Skeletal muscle cell (primary cell): ENCODE results near the gene C7orf25.
A peak's percentile ranks its signal among the peaks of the same experiment; 100 is the strongest.

ENCODE experiments used
- DNase-seq: peaks from one replicate; pipeline ENCODE4 v3.0.0-alpha.2; 2010; ENCODE audit warnings: low read depth
- H3K4me3 ChIP-seq: 2 replicates; pipeline ENCODE4 v1.5.1; 2011; ENCODE audit warnings: low read depth, mild to moderate bottlenecking, control low read depth, low read length, moderate library complexity

C7orf25 gene

DNA sequence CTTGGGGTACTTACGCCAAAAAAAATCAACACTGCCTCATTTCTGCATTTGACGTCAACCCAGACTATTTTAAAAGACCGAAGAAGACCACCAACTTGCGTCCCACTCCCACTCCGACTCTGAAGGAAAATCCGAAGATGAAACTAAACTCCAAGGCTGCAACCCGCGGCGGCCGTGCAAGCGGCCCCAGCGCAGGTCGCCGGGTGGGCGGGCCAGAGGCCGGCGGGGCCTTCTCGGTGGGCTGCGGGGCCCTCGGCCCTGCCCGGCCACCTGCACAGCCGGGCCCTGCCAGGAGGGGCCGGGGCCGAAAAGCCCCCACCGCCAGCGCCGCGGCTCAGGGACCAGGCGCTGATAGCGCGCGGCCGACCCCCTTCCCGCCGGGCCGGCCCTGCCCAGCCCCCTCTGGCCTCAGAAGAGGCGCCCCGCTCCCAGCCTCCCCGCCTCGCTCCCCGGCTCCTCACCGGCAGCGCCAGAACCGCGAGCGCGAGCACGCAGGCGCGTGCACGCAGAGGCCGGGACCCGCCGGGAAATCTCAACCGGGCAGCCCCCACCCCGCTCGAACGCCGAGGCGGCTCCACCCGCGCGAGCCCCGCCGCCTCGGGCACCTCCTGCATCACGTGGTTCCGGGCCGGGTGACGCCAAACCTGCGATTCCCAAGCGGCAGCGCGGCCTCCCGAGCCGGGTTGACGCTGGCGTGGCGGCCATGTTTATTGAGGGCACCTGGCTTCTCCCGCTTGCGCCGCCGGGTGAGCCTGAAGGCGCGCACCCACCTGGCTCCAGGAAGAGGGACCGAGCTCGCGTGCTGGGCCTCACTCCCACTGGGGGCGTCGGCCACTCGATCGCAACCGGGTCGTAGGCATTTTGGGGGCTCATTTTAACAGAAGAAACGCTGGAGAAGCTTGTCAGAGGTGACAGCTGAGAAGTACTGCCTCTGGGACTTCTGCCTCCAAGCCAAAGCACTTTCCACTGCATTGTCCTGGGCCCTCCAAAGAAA, at the start of gene C7orf25:
TSS of gene C7orf25 (minus strand) at position 617 of the 994 bp plus-strand sequence. CDS start 1,170 bp downstream, outside the sequence.
- peak within 1 kb of the TSS; percentile 65 for H3K4me3 ChIP-seq
- DNase-seq = peak; percentile 77

GRCh38 chr7:42961170-42961569, 49.3 kb upstream of the C7orf25 start:
- no peak for DNase-seq
- no peak overlapping the region for H3K4me3 ChIP-seq

GRCh38 chr7:42960762-42961161, 48.9 kb upstream of the C7orf25 start:
- no peak overlapping the region for H3K4me3 ChIP-seq
- no peak for DNase-seq

DNA sequence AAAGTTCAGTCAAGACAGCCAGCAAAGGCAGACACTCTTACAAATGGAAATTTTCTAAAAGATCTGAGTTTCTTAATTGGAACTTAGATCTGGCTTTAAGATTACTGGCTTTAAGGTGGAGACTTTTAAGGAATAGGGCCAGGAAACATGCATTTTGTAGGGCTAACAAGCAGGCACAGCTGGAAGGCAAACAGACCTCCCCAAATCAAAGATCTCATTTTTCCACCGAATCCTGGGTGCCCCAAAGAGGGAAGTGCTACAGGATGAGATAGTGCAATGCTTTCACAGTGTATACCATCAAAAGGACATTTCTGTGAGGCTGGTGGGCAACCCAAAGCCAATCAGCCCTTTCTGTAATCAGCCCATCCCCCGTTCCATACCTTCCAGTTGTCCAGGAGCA, 47.7 kb upstream of the C7orf25 start:
- no peak for DNase-seq
- H3K4me3 ChIP-seq = no peak overlapping the region

- H3K4me3 ChIP-seq = no peak overlapping the region
- no peak for DNase-seq
Measured at GRCh38 chr7:42956062-42956461, 44.2 kb upstream of the C7orf25 start.

- no peak overlapping the region for H3K4me3 ChIP-seq
- no peak for DNase-seq
Measured at GRCh38 chr7:42953994-42954393, 42.1 kb upstream of the C7orf25 start.

DNA sequence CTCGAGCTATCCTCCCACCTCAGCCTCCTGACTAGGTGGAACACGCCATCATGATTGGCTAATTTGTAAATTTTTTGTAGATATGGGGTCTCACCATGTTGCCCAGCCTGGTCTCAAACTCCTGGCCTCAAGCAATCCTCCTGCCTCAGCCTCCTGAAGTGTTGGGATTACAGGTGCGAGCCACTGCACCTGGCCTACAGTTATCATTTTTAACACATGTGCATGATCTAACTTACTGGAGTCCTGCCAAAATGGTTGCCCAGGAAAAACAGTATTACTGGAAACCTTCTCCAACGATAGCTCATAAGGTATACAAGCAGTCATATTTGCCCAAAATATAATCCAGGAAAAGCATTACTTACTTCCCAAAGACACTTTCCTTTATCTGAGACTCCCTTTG, 40.5 kb upstream of the C7orf25 start:
- no peak for DNase-seq
- H3K4me3 ChIP-seq = no peak overlapping the region

DNA sequence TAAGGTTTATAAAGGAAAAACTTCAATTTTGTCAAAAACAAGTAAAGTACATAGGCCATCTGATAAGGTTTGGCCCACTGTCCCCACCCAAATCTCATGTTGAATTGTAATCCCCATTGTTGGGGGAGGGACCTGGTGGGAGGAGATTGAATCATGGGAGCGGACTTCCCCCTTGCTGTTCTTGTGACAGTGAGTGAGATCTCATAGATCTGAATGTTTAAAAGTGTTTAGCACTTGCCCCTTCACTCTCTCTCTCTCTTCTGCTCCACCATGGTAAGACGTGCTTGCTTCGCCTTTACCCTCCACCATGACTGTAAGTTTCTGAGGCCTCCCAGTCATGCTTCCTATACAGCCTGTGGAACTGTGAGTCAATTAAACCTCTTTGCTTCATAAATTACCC, 38.5 kb upstream of the C7orf25 start:
- no peak overlapping the region for H3K4me3 ChIP-seq
- no peak for DNase-seq

- no peak overlapping the region for H3K4me3 ChIP-seq
- no peak for DNase-seq
Measured at GRCh38 chr7:42947521-42947920, 35.7 kb upstream of the C7orf25 start.

GRCh38 chr7:42946627-42946950, 34.7 kb upstream of the C7orf25 start:
- DNase-seq = no peak
- no peak overlapping the region for H3K4me3 ChIP-seq

- no peak for DNase-seq
- no peak overlapping the region for H3K4me3 ChIP-seq
Measured at GRCh38 chr7:42945821-42946626, 34.2 kb upstream of the C7orf25 start.

DNA sequence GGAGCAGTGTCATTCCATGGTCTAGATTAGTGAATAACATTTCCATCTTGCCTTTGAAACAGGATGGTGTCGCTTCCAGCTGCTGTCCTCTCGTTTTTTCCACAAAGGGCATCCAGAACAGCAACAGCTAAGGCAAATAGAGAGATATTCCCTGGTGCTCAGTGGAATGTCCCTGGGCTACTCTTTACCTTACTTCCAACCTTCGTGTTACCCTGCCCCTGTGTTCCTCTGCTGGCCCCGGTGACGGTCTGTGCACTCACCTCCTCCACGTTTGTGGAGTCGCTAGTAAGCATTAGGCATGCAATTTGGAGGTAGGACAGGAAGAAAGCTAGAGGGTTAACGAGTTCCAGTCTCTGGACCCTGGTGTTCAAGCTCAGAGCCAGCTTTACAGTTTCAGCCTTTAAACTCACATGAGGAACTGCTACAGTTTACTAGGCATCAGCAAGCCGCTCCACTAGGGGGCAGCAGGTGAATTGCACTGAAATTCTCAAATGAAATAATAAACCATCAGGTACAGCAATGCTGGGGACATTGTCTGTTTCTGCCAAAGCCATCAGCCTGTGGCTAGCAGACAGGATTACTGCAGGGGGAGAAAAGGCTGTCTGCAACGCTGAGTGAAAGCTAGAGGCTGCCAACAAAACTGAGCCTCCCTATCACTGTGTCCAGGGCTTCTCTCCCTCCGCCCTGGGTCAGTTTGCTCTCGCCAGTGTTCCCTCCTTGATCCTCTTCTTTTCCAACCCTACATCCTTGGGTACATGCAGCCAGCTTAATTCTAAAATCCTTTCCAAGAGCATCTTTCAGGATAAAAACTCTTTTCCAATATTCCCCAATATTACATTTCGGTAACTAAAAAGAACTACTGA, 29.3 kb upstream of the C7orf25 start:
- DNase-seq = no peak
- no peak overlapping the region for H3K4me3 ChIP-seq

- no peak overlapping the region for H3K4me3 ChIP-seq
- DNase-seq = no peak
Measured at GRCh38 chr7:42939457-42940240, 27.8 kb upstream of the C7orf25 start.

DNA sequence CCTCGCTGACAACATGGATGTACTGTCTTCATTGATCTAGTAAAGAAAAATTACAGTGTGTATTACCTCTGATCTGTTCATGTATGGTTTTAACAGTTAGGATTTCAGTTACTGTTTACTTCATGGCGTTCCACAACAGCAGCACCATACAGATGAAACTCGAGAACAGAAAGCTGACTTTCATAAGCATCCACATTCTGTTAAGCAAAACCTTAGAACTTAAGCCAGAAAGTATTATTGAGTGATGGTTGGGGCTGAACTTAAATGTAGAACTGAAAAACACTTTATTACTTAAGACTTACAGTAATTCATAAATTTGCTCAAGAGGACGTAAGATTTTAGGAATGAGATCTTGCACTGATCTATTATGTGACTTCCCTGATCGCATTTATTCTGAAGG, 24.0 kb upstream of the C7orf25 start:
- H3K4me3 ChIP-seq = no peak overlapping the region
- DNase-seq = no peak

DNA sequence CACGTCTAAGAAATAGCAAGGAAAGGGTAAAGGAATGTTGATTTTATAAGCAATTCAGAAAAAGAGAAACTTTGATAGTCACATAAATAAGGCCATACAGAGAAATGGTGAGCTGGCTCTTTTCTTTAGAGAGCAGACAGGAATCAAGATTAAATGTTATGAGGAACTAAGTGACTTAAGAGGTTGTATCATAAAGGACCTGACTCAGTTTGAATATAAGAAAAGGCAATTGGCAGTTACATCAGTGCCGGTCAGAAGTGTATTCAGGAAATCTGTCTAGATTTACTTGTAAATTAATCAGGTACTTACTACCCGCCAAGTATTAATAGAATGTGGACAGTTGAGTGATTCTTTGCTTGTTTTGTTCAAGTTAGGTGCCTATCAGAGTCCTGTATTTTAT, 22.4 kb upstream of the C7orf25 start:
- H3K4me3 ChIP-seq = no peak overlapping the region
- no peak for DNase-seq

DNA sequence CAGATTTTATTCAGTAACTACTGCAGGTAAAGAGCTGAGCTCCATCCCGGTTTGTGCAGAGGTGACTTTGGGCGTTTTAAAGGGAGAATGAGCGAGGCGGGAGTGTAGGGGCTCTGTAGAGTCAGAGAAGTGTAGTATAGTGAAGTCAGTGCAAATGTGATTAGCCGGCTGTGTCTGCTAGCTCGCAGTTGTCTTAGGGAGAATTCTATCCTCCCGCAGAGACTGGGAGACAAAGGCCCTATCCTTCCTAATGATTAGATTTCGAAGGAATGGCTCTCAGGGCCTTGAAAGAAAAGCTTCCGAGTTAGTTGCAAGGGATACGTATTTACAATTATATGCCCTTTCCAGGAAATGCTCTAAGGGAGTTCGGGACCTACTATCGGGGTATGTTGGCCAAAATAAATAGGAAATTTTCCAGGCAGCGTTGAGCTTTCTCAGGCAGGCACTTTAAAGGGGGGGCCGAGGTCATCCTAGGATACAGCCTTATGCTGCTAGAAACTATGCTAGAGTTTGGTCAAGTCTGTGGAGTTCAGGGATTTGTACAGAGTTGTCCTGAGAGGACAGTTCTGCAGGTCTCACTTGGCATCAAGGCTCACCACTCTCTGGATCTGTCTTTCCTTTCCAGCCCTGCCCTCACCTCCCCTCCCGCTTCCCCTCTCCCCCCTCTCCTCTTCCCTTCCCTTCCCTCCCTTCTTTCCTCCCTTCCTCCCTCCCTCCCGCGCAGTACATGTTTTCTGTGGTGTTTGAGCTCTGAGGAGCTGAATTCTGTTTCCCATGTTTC, 21.1 kb upstream of the C7orf25 start:
- H3K4me3 ChIP-seq = peak overlapping the region; percentile 99
- no peak for DNase-seq

GRCh38 chr7:42931834-42932651, 20.2 kb upstream of the C7orf25 start, which contains the start of the genes MRPL32 and PSMA2:
Gene MRPL32, plus strand, starts transcription at chr7:42932376. Its CDS starts 11 bp downstream, at chr7:42932387.
Gene PSMA2, minus strand, starts transcription at chr7:42932174. Its CDS starts 16 bp downstream, at chr7:42932158.
- peak; percentile 89 for DNase-seq
- peak within 1 kb of the TSS; percentile 99 for H3K4me3 ChIP-seq
